Measurements from ENCODE around the gene SERPINA4.

DNA sequence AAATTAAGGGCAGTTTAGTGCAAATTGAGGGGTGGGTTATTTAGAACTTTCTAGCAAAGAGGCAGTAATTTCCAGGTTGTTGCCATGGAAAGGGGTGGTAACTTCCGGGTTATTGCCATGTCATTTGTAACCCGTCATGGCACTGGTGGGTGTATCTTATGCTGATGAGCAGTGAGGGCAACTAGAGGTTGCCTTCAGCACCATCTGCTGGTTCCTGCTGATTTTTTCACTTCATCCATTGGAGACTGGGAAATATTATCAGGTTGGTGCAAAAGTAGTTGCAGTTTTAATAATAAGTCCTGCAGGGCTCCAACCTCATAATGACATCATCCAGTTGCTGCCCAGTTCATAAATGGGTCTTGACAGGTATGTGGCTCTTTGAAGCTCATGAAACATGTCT is 24.4 kb upstream of the SERPINA4 start:
- TF ChIP-seq, protein P1, sequence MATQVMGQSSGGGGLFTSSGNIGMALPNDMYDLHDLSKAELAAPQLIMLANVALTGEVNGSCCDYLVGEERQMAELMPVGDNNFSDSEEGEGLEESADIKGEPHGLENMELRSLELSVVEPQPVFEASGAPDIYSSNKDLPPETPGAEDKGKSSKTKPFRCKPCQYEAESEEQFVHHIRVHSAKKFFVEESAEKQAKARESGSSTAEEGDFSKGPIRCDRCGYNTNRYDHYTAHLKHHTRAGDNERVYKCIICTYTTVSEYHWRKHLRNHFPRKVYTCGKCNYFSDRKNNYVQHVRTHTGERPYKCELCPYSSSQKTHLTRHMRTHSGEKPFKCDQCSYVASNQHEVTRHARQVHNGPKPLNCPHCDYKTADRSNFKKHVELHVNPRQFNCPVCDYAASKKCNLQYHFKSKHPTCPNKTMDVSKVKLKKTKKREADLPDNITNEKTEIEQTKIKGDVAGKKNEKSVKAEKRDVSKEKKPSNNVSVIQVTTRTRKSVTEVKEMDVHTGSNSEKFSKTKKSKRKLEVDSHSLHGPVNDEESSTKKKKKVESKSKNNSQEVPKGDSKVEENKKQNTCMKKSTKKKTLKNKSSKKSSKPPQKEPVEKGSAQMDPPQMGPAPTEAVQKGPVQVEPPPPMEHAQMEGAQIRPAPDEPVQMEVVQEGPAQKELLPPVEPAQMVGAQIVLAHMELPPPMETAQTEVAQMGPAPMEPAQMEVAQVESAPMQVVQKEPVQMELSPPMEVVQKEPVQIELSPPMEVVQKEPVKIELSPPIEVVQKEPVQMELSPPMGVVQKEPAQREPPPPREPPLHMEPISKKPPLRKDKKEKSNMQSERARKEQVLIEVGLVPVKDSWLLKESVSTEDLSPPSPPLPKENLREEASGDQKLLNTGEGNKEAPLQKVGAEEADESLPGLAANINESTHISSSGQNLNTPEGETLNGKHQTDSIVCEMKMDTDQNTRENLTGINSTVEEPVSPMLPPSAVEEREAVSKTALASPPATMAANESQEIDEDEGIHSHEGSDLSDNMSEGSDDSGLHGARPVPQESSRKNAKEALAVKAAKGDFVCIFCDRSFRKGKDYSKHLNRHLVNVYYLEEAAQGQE (IDR thresholded peaks at IDR 0.05; ENCODE audit: insufficient read depth in 1 of 2, low read depth in 2 of 2, low read length in 2 of 2): no peak
- TF ChIP-seq TAF1 (IDR thresholded peaks at IDR 0.05; ENCODE audit: borderline replicate concordance, insufficient read depth, low read length): no peak
- TF ChIP-seq POLR2AphosphoS5 (IDR thresholded peaks at IDR 0.05; ENCODE audit: low read depth, low read length): no peak
- no peak for TF ChIP-seq SIN3A (IDR thresholded peaks at IDR 0.05; ENCODE audit: borderline replicate concordance, insufficient read depth, low read length)
- TF ChIP-seq FOXP2 (optimal IDR thresholded peaks at IDR 0.05; ENCODE audit: borderline replicate concordance, extremely low read depth, extremely low read length, insufficient read depth): no peak

Measured in PFSK-1 (cell line).